ENCODE measurements around the gene DSG3.

Gene DSG3

GRCh38 chr18:31469629-31470028 lies 22.1 kb downstream of the DSG3 start:
- WGBS: no CpG with 5 or more reads among the region's 1 CpG
- Histone ChIP-seq H3K4me1 (ENCODE audit: insufficient read depth, low read length) (no peaks in the 10 kb centered on the region), H3K4me3 (ENCODE audit: low read length) (no peak overlapping the region), H3K9me3 (ENCODE audit: insufficient read depth, low read depth, low read length) (no peaks in the 10 kb centered on the region), H3K9ac (ENCODE audit: low read depth, low read length) (no peak overlapping the region), H3K27ac (ENCODE audit: low read depth, low read length) (no peak overlapping the region), H3K36me3 (ENCODE audit: insufficient read depth, low read length) (no peaks in the 10 kb centered on the region), H3K27me3 (ENCODE audit: insufficient read depth, low read length) (no peaks in the 10 kb centered on the region)

- Histone ChIP-seq H3K36me3 (ENCODE audit: insufficient read depth, low read length) (no peaks in the 10 kb centered on the region), H3K27ac (ENCODE audit: low read depth, low read length) (no peak overlapping the region), H3K4me1 (ENCODE audit: insufficient read depth, low read length) (no peaks in the 10 kb centered on the region), H3K27me3 (ENCODE audit: insufficient read depth, low read length) (no peaks in the 10 kb centered on the region), H3K9ac (ENCODE audit: low read depth, low read length) (no peak overlapping the region), H3K4me3 (ENCODE audit: low read length) (no peak overlapping the region), H3K9me3 (ENCODE audit: insufficient read depth, low read depth, low read length) (no peaks in the 10 kb centered on the region)
- 96% methylated on average over 10 of the region's 10 CpGs for WGBS
Measured at GRCh38 chr18:31478688-31479087, 31.1 kb downstream of the DSG3 start.

DNA sequence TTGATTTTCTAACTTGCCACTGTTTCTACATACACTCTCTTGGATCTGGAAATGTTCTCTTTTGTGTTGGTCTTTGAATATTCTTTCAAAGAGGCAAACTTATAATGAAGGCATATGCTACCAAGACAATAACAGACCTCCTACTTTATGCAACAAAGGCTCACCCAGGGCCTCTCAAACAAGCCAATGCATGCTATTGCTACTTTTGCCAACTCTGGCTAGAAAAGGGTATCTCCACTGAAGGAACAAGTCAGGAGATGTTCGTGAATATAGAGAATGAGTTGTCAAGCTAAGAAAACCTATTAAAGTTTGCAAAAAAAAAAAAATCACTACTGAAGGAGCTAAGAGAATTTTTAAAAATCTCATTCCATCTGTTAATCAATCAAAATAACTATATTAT lies 34.5 kb downstream of the DSG3 start:
- no peaks in the 10 kb centered on the region for H3K27me3 ChIP-seq (ENCODE audit: insufficient read depth, low read length)
- no peaks in the 10 kb centered on the region for H3K36me3 ChIP-seq (ENCODE audit: insufficient read depth, low read length)
- H3K9me3 ChIP-seq (ENCODE audit: insufficient read depth, low read depth, low read length): no peaks in the 10 kb centered on the region
- WGBS: 100% methylated on average over 1 of the region's 1 CpG
- no peak overlapping the region for H3K9ac ChIP-seq (ENCODE audit: low read depth, low read length)
- no peak overlapping the region for H3K27ac ChIP-seq (ENCODE audit: low read depth, low read length)
- no peaks in the 10 kb centered on the region for H3K4me1 ChIP-seq (ENCODE audit: insufficient read depth, low read length)
- no peak overlapping the region for H3K4me3 ChIP-seq (ENCODE audit: low read length)

- Histone ChIP-seq H3K4me3 (ENCODE audit: low read length) (no peak overlapping the region), H3K9ac (ENCODE audit: low read depth, low read length) (no peak overlapping the region), H3K9me3 (ENCODE audit: insufficient read depth, low read depth, low read length) (no peaks in the 10 kb centered on the region), H3K27me3 (ENCODE audit: insufficient read depth, low read length) (no peaks in the 10 kb centered on the region), H3K4me1 (ENCODE audit: insufficient read depth, low read length) (peaks cover 5% of the 10 kb centered on the region; the same call in 1 of the 2 replicates), H3K36me3 (ENCODE audit: insufficient read depth, low read length) (no peaks in the 10 kb centered on the region), H3K27ac (ENCODE audit: low read depth, low read length) (no peak overlapping the region)
- WGBS: 100% methylated on average over 2 of the region's 2 CpGs
Measured at GRCh38 chr18:31483396-31483795, 35.9 kb downstream of the DSG3 start.

DNA sequence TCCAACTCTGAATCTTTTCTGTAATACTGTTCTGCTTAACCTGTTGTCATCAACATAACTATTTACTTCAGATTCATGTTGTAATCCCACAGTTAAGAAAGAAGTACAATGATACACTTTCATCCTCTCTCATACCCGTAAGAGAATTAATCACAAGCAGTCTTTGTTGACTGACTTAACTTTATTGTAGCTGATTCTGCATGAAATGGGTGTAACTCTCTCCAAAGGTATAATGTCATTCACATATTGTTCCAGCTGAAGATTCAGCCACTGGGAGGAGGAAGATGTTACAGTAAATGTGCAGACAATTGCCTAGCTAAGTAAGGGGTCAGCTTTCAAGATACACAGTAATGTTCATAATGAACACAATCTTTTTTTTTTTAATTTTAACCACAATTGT lies 36.9 kb downstream of the DSG3 start:
- Histone ChIP-seq H3K27ac (ENCODE audit: low read depth, low read length) (no peak overlapping the region), H3K9ac (ENCODE audit: low read depth, low read length) (no peak overlapping the region), H3K4me1 (ENCODE audit: insufficient read depth, low read length) (peaks cover 5% of the 10 kb centered on the region; the same call in 1 of the 2 replicates), H3K27me3 (ENCODE audit: insufficient read depth, low read length) (no peaks in the 10 kb centered on the region), H3K4me3 (ENCODE audit: low read length) (no peak overlapping the region), H3K36me3 (ENCODE audit: insufficient read depth, low read length) (no peaks in the 10 kb centered on the region), H3K9me3 (ENCODE audit: insufficient read depth, low read depth, low read length) (no peaks in the 10 kb centered on the region)
- WGBS: 100% methylated on average over 1 of the region's 1 CpG

DNA sequence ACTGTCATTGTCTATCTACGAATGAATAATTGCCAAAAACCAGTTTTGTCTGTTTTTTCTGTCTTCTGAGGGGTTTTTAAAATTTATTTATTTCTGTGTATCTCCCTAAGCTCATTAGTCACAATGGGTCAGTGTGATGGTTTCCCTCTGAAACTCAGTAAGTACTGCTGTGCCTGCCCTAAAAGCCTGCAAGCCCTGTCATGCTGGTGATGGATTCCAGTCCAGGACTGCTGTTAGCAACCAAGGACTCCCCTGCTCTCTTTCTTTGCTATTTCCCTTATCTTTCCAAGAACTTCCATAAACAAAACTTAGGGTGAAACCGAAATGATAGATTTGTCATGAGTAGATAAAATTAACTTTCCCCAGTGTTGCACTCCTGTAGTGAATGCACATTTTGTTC lies 38.6 kb downstream of the DSG3 start:
- H3K9me3 ChIP-seq (ENCODE audit: insufficient read depth, low read depth, low read length): no peaks in the 10 kb centered on the region
- WGBS: 83% methylated on average over 2 of the region's 2 CpGs
- H3K9ac ChIP-seq (ENCODE audit: low read depth, low read length): no peak overlapping the region
- H3K27ac ChIP-seq (ENCODE audit: low read depth, low read length): no peak overlapping the region
- H3K27me3 ChIP-seq (ENCODE audit: insufficient read depth, low read length): no peaks in the 10 kb centered on the region
- no peaks in the 10 kb centered on the region for H3K36me3 ChIP-seq (ENCODE audit: insufficient read depth, low read length)
- H3K4me1 ChIP-seq (ENCODE audit: insufficient read depth, low read length): peaks cover 9% of the 10 kb centered on the region
- no peak overlapping the region for H3K4me3 ChIP-seq (ENCODE audit: low read length)

- no peak overlapping the region for H3K4me3 ChIP-seq (ENCODE audit: low read length)
- H3K27ac ChIP-seq (ENCODE audit: low read depth, low read length): no peak overlapping the region
- no peaks in the 10 kb centered on the region for H3K27me3 ChIP-seq (ENCODE audit: insufficient read depth, low read length)
- no peaks in the 10 kb centered on the region for H3K9me3 ChIP-seq (ENCODE audit: insufficient read depth, low read depth, low read length)
- no peaks in the 10 kb centered on the region for H3K36me3 ChIP-seq (ENCODE audit: insufficient read depth, low read length)
- 88% methylated on average over 9 of the region's 9 CpGs for WGBS
- peaks cover 9% of the 10 kb centered on the region for H3K4me1 ChIP-seq (ENCODE audit: insufficient read depth, low read length)
- no peak overlapping the region for H3K9ac ChIP-seq (ENCODE audit: low read depth, low read length)
Measured at GRCh38 chr18:31487246-31488015, 39.9 kb downstream of the DSG3 start.

- H3K27me3 ChIP-seq (ENCODE audit: insufficient read depth, low read length): no peaks in the 10 kb centered on the region
- no peak overlapping the region for H3K4me3 ChIP-seq (ENCODE audit: low read length)
- 94% methylated on average over 1 of the region's 1 CpG for WGBS
- peaks cover 9% of the 10 kb centered on the region for H3K4me1 ChIP-seq (ENCODE audit: insufficient read depth, low read length)
- no peaks in the 10 kb centered on the region for H3K9me3 ChIP-seq (ENCODE audit: insufficient read depth, low read depth, low read length)
- no peaks in the 10 kb centered on the region for H3K36me3 ChIP-seq (ENCODE audit: insufficient read depth, low read length)
- no peak overlapping the region for H3K9ac ChIP-seq (ENCODE audit: low read depth, low read length)
- no peak overlapping the region for H3K27ac ChIP-seq (ENCODE audit: low read depth, low read length)
Measured at GRCh38 chr18:31489311-31489710, 41.8 kb downstream of the DSG3 start.

DNA sequence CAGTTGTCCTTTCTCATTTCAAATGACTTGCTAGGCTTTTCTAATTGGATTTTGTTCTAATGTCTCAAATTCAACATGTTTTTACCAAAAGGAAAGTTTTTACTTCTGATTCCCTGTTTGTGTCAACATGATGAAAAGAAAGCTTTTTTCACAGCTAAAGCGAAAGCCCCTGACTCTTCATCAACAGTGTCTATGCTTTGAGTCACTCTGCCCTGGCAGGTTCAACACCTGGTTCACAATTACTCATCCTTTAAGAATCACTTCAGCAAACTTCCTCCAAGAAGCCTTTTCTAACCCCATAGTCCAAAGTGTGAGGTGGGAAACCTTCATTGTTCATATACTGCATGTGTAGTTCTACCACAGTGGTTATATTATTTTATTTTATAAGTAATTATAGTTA lies 42.8 kb downstream of the DSG3 start:
- WGBS: 97% methylated on average over 1 of the region's 1 CpG
- no peak overlapping the region for H3K9ac ChIP-seq (ENCODE audit: low read depth, low read length)
- H3K4me1 ChIP-seq (ENCODE audit: insufficient read depth, low read length): peaks cover 9% of the 10 kb centered on the region
- no peaks in the 10 kb centered on the region for H3K36me3 ChIP-seq (ENCODE audit: insufficient read depth, low read length)
- H3K27me3 ChIP-seq (ENCODE audit: insufficient read depth, low read length): no peaks in the 10 kb centered on the region
- H3K27ac ChIP-seq (ENCODE audit: low read depth, low read length): no peak overlapping the region
- no peaks in the 10 kb centered on the region for H3K9me3 ChIP-seq (ENCODE audit: insufficient read depth, low read depth, low read length)
- no peak overlapping the region for H3K4me3 ChIP-seq (ENCODE audit: low read length)

DNA sequence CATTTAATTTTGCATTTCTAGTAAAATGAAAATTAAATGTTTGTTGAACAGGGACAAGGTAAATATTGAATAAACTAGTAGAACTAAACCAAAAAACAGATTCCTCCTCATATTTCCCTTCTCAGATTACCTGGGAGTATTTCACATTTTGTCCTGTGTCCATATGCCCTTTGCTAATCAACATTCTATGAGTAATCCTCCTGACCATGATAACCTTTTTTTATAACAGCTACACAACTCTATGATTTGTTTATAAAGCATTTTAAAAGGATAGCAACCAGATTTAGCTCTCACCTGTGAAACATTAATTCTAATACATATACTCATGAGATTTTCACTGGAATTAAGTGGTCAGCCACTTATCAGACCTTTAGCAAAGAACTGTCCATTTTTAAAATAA lies 43.3 kb downstream of the DSG3 start:
- no peaks in the 10 kb centered on the region for H3K36me3 ChIP-seq (ENCODE audit: insufficient read depth, low read length)
- no peak overlapping the region for H3K4me3 ChIP-seq (ENCODE audit: low read length)
- no peaks in the 10 kb centered on the region for H3K9me3 ChIP-seq (ENCODE audit: insufficient read depth, low read depth, low read length)
- no peak overlapping the region for H3K27ac ChIP-seq (ENCODE audit: low read depth, low read length)
- no peaks in the 10 kb centered on the region for H3K27me3 ChIP-seq (ENCODE audit: insufficient read depth, low read length)
- H3K9ac ChIP-seq (ENCODE audit: low read depth, low read length): no peak overlapping the region
- peaks cover 9% of the 10 kb centered on the region for H3K4me1 ChIP-seq (ENCODE audit: insufficient read depth, low read length)

DNA sequence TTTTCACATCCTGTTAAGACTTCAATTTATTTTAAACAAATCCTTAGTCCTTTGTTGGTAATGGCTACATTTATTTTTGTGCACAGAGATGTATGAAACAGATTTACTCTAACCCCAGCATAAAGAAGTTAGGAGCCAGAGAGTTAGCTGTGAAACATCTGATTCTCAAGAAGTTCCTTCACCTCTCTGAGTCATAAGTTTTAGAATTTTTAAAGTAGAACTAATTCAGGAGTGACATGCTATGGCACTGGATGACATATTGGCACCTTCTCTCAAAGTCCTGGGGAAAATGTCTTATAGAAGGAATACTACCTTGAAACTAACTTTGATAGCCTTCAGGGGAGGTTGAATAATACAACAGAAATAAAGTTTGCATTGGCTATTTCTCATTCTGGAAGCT lies 44.0 kb downstream of the DSG3 start:
- H3K4me1 ChIP-seq (ENCODE audit: insufficient read depth, low read length): peaks cover 9% of the 10 kb centered on the region
- H3K36me3 ChIP-seq (ENCODE audit: insufficient read depth, low read length): no peaks in the 10 kb centered on the region
- H3K4me3 ChIP-seq (ENCODE audit: low read length): no peak overlapping the region
- H3K27ac ChIP-seq (ENCODE audit: low read depth, low read length): no peak overlapping the region
- H3K9ac ChIP-seq (ENCODE audit: low read depth, low read length): no peak overlapping the region
- peaks cover 5% of the 10 kb centered on the region; the same call in 1 of the 2 replicates for H3K27me3 ChIP-seq (ENCODE audit: insufficient read depth, low read length)
- no peaks in the 10 kb centered on the region for H3K9me3 ChIP-seq (ENCODE audit: insufficient read depth, low read depth, low read length)

GRCh38 chr18:31492671-31493070 lies 45.1 kb downstream of the DSG3 start:
- no peak overlapping the region for H3K27ac ChIP-seq (ENCODE audit: low read depth, low read length)
- peaks cover 7% of the 10 kb centered on the region; the same call in 1 of the 2 replicates for H3K4me1 ChIP-seq (ENCODE audit: insufficient read depth, low read length)
- no peak overlapping the region for H3K9ac ChIP-seq (ENCODE audit: low read depth, low read length)
- 93% methylated on average over 9 of the region's 9 CpGs for WGBS
- H3K4me3 ChIP-seq (ENCODE audit: low read length): no peak overlapping the region
- H3K36me3 ChIP-seq (ENCODE audit: insufficient read depth, low read length): no peaks in the 10 kb centered on the region
- H3K27me3 ChIP-seq (ENCODE audit: insufficient read depth, low read length): peaks cover 16% of the 10 kb centered on the region; the same call in 1 of the 2 replicates
- H3K9me3 ChIP-seq (ENCODE audit: insufficient read depth, low read depth, low read length): no peaks in the 10 kb centered on the region

Measured in HUES64 (cell line).